K562 (cell line): Measurements from ENCODE around the gene PODN. TPM values are rescaled to one million over a fixed set of nuclear protein-coding genes. Genes with fewer than 3 reads are reported as not detected.

Experiments
- ATAC-seq: fragments of 200-7000 bp; cut with Tn5 transposase; 3 replicates; pipeline ENCODE4 v1.9.1; 2020; ENCODE audit warnings: moderate library complexity
- BruUV-seq: library from RNA; stranded (reverse); fragments of 400-500 nt; replicated peaks from 2 replicates; lab custom pipeline; 2021; lab: Mats Ljungman, UMichigan
- CTCF ChIA-PET: fragments of 300-600 bp; formaldehyde crosslinking; extraction: SDS; loops from one replicate; lab custom pipeline; 2021; ENCODE audit warnings: low intra/inter-chr PET ratio; lab: Yijun Ruan, JAX
- POLR2A ChIA-PET: fragments of 300-600, 350-650 bp; sonication (Branson Sonifier 250); formaldehyde crosslinking; extraction: SDS; loops from one replicate; lab custom pipeline; 2021; ENCODE audit warnings: antibody characterized with exemption, inconsistent platforms; lab: Yijun Ruan, JAX
- DNase-seq, 4 experiments: peaks; one replicate each; pipeline versions ENCODE4 v3.0.0 to v3.0.0-alpha.2; 2011 to 2018; ENCODE audit warnings: low spot score in 3 of 4, mixed read lengths in 3 of 4; ENCODE audit errors: extremely low read depth in 1 of 4
- FAIRE-seq: peaks from 2 replicates; lab custom pipeline; 2011; peaks lifted over from hg19 to GRCh38; lab: Jason Lieb, UNC
- H2AFZ ChIP-seq: 2 replicates; pipeline ENCODE4 v1.6.0; 2011; ENCODE audit warnings: low read depth, low read length, control low read depth, inconsistent platforms
- H3K27ac ChIP-seq: fragments of 200-600 bp; 3 replicates; pipeline ENCODE4 v1.8.0; 2011; ENCODE audit warnings: low read depth, mild to moderate bottlenecking, control low read depth, inconsistent platforms, low read length, moderate library complexity, mixed read lengths; ENCODE audit errors: extremely low read depth
- H3K27me3 ChIP-seq, 2 experiments: fragments of 300-600 bp in 1 of 2; 2 replicates in 1 of 2; 3 replicates in 1 of 2; pipeline versions ENCODE4 v1.6.0 to v1.8.0; 2011; ENCODE audit warnings: inconsistent platforms in 2 of 2, low read length in 2 of 2, mild to moderate bottlenecking in 1 of 2, mixed read lengths in 1 of 2, moderate library complexity in 1 of 2; ENCODE audit not compliant: control insufficient read depth in 2 of 2, insufficient read depth in 2 of 2
- H3K36me3 ChIP-seq: fragments of 300-600 bp; 3 replicates; pipeline ENCODE4 v1.8.0; 2011; ENCODE audit warnings: mild to moderate bottlenecking, low read length, inconsistent platforms; ENCODE audit not compliant: control insufficient read depth, insufficient read depth
- H3K4me1 ChIP-seq, 2 experiments: fragments of 200-600 bp in 1 of 2; replicated peaks in 1 of 2; 2 replicates in 1 of 2; 3 replicates in 1 of 2; pipeline versions ENCODE4 v1.5.1 to v1.8.0; 2011; ENCODE audit warnings: inconsistent platforms in 2 of 2, low read length in 2 of 2, mild to moderate bottlenecking in 1 of 2, mixed read lengths in 1 of 2, moderate library complexity in 1 of 2; ENCODE audit not compliant: control insufficient read depth in 2 of 2, insufficient read depth in 2 of 2
- H3K4me2 ChIP-seq: 2 replicates; pipeline ENCODE4 v1.6.1; 2011; ENCODE audit warnings: low read length, control low read depth, inconsistent platforms, mixed read lengths; ENCODE audit not compliant: insufficient read depth
- H3K4me3 ChIP-seq: fragments of 200-600 bp; sonication (generic), shearing (Covaris generic); 2 replicates; pipeline ENCODE4 v1.5.1; 2016; ENCODE audit warnings: control low read depth, inconsistent platforms
- H3K79me2 ChIP-seq: fragments of 200-600 bp; 3 replicates; pipeline ENCODE4 v1.8.0; 2011; ENCODE audit warnings: low read length, inconsistent platforms; ENCODE audit not compliant: control insufficient read depth, insufficient read depth
- H3K9ac ChIP-seq, 2 experiments: 2 replicates each; pipeline versions ENCODE4 v1.6.0 to v1.6.1; 2011; ENCODE audit warnings: low read depth in 2 of 2, low read length in 2 of 2, control low read depth in 1 of 2, inconsistent platforms in 1 of 2, mild to moderate bottlenecking in 1 of 2, mixed read lengths in 1 of 2; ENCODE audit not compliant: insufficient read depth in 1 of 2
- H3K9me1 ChIP-seq: one replicate; pipeline ENCODE4 v1.6.0; 2011; ENCODE audit warnings: inconsistent platforms, mild to moderate bottlenecking, low read length, moderate library complexity; ENCODE audit not compliant: control insufficient read depth, insufficient read depth
- H3K9me3 ChIP-seq: replicated peaks from 2 replicates; pipeline ENCODE4 v1.5.1; 2011; ENCODE audit warnings: low read depth, low read length, inconsistent platforms; ENCODE audit not compliant: control insufficient read depth, insufficient read depth
- H4K20me1 ChIP-seq: replicated peaks from 2 replicates; pipeline ENCODE4 v1.6.1; 2011; ENCODE audit warnings: low read length, inconsistent platforms, mixed read lengths; ENCODE audit not compliant: control insufficient read depth, insufficient read depth
- KDM4B ChIP-seq, 2 experiments: fragments of 450-650 bp in 1 of 2; sonication (generic) in 1 of 2; IDR thresholded peaks; 2 replicates each; pipeline ENCODE4 v1.6.1; 2016 to 2017; ENCODE audit warnings: borderline replicate concordance in 2 of 2, antibody characterized with exemption in 1 of 2, low read depth in 1 of 2, mild to moderate bottlenecking in 1 of 2
- MAFK ChIP-seq: IDR thresholded peaks from 2 replicates; pipeline ENCODE4 v1.6.1; 2011; ENCODE audit warnings: low read length, improper control_type of control experiment
- MIER1 ChIP-seq: fragments of 450-650 bp; IDR thresholded peaks from 2 replicates; pipeline ENCODE4 v1.6.1; 2016; ENCODE audit warnings: antibody characterized with exemption, mild to moderate bottlenecking, low read depth
- MITF ChIP-seq: IDR thresholded peaks from 2 replicates; pipeline ENCODE4 v1.6.1; 2014; ENCODE audit warnings: antibody characterized with exemption
- WGBS: fragments of 100-300 bp; shearing (Covaris generic); methylation state at CpG from one replicate; pipeline ENCODE4 v1.1.6; 2016; ENCODE audit warnings: low coverage, mixed read lengths; ENCODE audit not compliant: insufficient coverage; ENCODE audit errors: missing lambda C conversion rate; 5-methylcytosine and 5-hydroxymethylcytosine counted together
- in situ Hi-C: fragments of 300-500 bp; cut with MboI; formaldehyde crosslinking; loops from 4 replicates; pipeline ENCODE4 v1.15.0; 2018; ENCODE audit warnings: inconsistent platforms, mixed read lengths
- intact Hi-C: fragments of 100-400 bp; cut with micrococcal nuclease; formaldehyde crosslinking; loops from 2 replicates; pipeline ENCODE4 v1.14.2; 2022
- polyA plus RNA-seq, 8 experiments: library from polyadenylated mRNA; depleted of rRNA in 4 of 8; stranded (reverse) in 5 of 8; unstranded in 3 of 8; fragments of >200 nt; fragmentation: Nextera tagmentation in 2 of 8; fragmentation: Illumina TruSeq in 1 of 8; extraction: Ambion mirVana in 2 of 8; extraction: Trizol in 1 of 8; gene quantifications; 2 replicates each; pipeline versions ENCODE4 v1.2.1 to v1.2.3, GENCODE V29; 2011 to 2014; ENCODE audit warnings: inconsistent platforms in 1 of 8, missing spikeins in 1 of 8
- total RNA-seq, 7 experiments: library from RNA; depleted of rRNA in 6 of 7; stranded (reverse); fragments of >200 nt in 6 of 7; fragmentation: Illumina TruSeq in 2 of 7; extraction: Trizol in 2 of 7; gene quantifications; 2 replicates each; pipeline versions ENCODE4 v1.2.1 to v1.2.3, GENCODE V29; 2011 to 2021; ENCODE audit warnings: low replicate concordance in 1 of 7
- TF ChIP-seq, protein P1 (sequence below): fragments of 250-450 bp; sonication (Bioruptor Pico); IDR thresholded peaks from 2 replicates; pipeline ENCODE4 v1.8.0; 2021; ENCODE audit warnings: mild to moderate bottlenecking, moderate library complexity
- TF ChIP-seq, protein P2 (sequence below): sonication (generic); formaldehyde crosslinking; IDR thresholded peaks from 2 replicates; pipeline ENCODE4 v1.8.1; 2023; ENCODE audit warnings: mild to moderate bottlenecking, missing genetic modification reagents

Gene PODN
- total and polyA plus RNA-seq, 9 of the 15 experiments (the other 6 are each of a cell fraction or from before 2014, with no cell fraction given), result not detected

- intact Hi-C loops (no loop called here), in situ Hi-C loops (no loop called here)
- no peak for FAIRE-seq
- no peak overlapping the region for H3K9ac ChIP-seq
- 92% methylated on average over 3 of the region's 3 CpGs for WGBS
- peaks cover 30% of the 10 kb centered on the region; the same call in 2 of the 3 replicates for H3K36me3 ChIP-seq
- no peak overlapping the region for H3K4me3 ChIP-seq
- no TSS peak for BruUV-seq
- DNase-seq, result no peak
- ChIA-PET CTCF (no interaction called here), POLR2A (interaction anchor here (0.9 kb wide), 1 partner anchor 10 kb away, joined by 4 read pairs; no protein-coding TSS in a partner anchor)
- peaks cover 10 to 32% of the 10 kb centered on the region in 2 experiments for H3K4me1 ChIP-seq
- no peaks in the 10 kb centered on the region for H3K27me3 ChIP-seq
- TF ChIP-seq MAFK (no peak), KDM4B (IDR thresholded peaks at IDR 0.05; ENCODE audit: borderline replicate concordance in 2 of 2, low read depth in 1 of 2) (no peak), MITF (no peak), MIER1 (no peak)
- TF ChIP-seq, protein P1, sequence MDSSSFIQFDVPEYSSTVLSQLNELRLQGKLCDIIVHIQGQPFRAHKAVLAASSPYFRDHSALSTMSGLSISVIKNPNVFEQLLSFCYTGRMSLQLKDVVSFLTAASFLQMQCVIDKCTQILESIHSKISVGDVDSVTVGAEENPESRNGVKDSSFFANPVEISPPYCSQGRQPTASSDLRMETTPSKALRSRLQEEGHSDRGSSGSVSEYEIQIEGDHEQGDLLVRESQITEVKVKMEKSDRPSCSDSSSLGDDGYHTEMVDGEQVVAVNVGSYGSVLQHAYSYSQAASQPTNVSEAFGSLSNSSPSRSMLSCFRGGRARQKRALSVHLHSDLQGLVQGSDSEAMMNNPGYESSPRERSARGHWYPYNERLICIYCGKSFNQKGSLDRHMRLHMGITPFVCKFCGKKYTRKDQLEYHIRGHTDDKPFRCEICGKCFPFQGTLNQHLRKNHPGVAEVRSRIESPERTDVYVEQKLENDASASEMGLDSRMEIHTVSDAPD (CRISPR knock-in tag), result no peak
- TF ChIP-seq, protein P2, sequence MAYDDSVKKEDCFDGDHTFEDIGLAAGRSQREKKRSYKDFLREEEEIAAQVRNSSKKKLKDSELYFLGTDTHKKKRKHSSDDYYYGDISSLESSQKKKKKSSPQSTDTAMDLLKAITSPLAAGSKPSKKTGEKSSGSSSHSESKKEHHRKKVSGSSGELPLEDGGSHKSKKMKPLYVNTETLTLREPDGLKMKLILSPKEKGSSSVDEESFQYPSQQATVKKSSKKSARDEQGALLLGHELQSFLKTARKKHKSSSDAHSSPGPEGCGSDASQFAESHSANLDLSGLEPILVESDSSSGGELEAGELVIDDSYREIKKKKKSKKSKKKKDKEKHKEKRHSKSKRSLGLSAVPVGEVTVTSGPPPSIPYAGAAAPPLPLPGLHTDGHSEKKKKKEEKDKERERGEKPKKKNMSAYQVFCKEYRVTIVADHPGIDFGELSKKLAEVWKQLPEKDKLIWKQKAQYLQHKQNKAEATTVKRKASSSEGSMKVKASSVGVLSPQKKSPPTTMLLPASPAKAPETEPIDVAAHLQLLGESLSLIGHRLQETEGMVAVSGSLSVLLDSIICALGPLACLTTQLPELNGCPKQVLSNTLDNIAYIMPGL, result no peak
- peaks cover 3% of the 10 kb centered on the region for H3K9me1 ChIP-seq
- H3K27ac ChIP-seq, result no peak overlapping the region
- H3K79me2 ChIP-seq, result no peaks in the 10 kb centered on the region
- ATAC-seq, result no peak
- no peaks in the 10 kb centered on the region for H3K9me3 ChIP-seq
- no peak overlapping the region for H3K4me2 ChIP-seq
- H2AFZ ChIP-seq, result no peak overlapping the region
- no peaks in the 10 kb centered on the region for H4K20me1 ChIP-seq
These were observed 12.4 kb upstream of the PODN start for GRCh38 chr1:53049574-53049967.
